Measurements from ENCODE around the gene MARCHF3.

GRCh38 chr5:126918615-126918957, 111.8 kb downstream of the MARCHF3 start:
- TF ChIP-seq EZH2 (IDR thresholded peaks at IDR 0.05), result no peak
- TF ChIP-seq FOXP2 (optimal IDR thresholded peaks at IDR 0.05; ENCODE audit: control extremely low read depth, extremely low read length, insufficient read depth), result no peak
- no peak for TF ChIP-seq POLR2AphosphoS5 (IDR thresholded peaks at IDR 0.05; ENCODE audit: borderline replicate concordance, low read depth, low read length)

Data from SK-N-MC (cell line).